ENCODE measurements around the gene DYNC2I2.
"Not testable (repeated sequence)": the region's sequence is repeated elsewhere in the genome, so short reads cannot be mapped to it uniquely, and the experiment has no call there.

DNA sequence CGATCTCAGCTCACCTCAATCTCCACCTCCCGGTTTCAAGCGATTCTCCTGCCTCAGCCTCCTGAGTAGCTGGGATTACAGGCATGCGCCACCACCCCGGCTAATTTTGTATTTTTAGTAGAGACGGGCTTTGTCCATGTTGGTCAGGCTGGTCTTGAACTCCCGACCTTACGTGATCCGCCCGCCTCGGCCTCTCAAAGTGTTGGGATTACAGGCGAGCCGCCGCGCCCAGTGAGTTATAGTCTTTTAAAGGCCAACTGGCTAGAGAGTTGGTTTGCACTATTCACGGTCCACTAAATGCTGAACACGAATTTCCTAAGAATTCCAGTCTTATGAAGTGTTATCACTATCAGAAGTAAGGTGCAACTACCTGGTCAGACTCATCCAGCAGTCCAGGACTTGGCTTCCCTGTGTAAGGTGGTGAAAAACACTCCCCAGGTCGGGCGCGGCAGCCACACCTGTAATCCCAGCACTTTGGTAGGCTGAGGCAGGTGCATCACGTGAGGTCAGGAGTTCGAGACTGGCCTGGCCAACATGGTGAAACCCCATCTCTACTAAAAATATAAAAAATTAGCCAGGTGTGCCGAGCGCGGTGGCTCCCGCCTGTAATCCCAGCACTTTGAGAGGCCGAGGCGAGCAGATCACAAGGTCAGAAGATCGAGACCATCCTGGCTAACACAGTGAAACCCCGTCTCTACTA lies 42.6 kb upstream of the DYNC2I2 start:
- TF ChIP-seq, protein P1, sequence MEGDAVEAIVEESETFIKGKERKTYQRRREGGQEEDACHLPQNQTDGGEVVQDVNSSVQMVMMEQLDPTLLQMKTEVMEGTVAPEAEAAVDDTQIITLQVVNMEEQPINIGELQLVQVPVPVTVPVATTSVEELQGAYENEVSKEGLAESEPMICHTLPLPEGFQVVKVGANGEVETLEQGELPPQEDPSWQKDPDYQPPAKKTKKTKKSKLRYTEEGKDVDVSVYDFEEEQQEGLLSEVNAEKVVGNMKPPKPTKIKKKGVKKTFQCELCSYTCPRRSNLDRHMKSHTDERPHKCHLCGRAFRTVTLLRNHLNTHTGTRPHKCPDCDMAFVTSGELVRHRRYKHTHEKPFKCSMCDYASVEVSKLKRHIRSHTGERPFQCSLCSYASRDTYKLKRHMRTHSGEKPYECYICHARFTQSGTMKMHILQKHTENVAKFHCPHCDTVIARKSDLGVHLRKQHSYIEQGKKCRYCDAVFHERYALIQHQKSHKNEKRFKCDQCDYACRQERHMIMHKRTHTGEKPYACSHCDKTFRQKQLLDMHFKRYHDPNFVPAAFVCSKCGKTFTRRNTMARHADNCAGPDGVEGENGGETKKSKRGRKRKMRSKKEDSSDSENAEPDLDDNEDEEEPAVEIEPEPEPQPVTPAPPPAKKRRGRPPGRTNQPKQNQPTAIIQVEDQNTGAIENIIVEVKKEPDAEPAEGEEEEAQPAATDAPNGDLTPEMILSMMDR (IDR thresholded peaks at IDR 0.05; ENCODE audit: poor library complexity) = not testable (repeated sequence)
- TF ChIP-seq EZH2 (IDR thresholded peaks at IDR 0.05; ENCODE audit: borderline replicate concordance) = not testable (repeated sequence)
